Fibroblast of peridontal ligament (primary cell): ENCODE results near the gene PRSS50.

ENCODE experiments used
- DNase-seq: peaks from one replicate; pipeline ENCODE4 v3.0.0-alpha.2; 2010; ENCODE audit errors: extremely low read depth

Gene PRSS50

GRCh38 chr3:46692566-46692990, 25.1 kb downstream of the PRSS50 start:
- no peak for DNase-seq

GRCh38 chr3:46690798-46691197, 26.9 kb downstream of the PRSS50 start:
- no peak for DNase-seq

- DNase-seq: no peak
These were observed 32.2 kb downstream of the PRSS50 start for GRCh38 chr3:46685446-46685845.

GRCh38 chr3:46684891-46685290, 32.8 kb downstream of the PRSS50 start:
- DNase-seq: no peak

GRCh38 chr3:46682974-46683373, 34.7 kb downstream of the PRSS50 start:
- no peak for DNase-seq

GRCh38 chr3:46681856-46682540, 35.7 kb downstream of the PRSS50 start:
- DNase-seq: no peak

GRCh38 chr3:46681387-46681786, 36.3 kb downstream of the PRSS50 start:
- DNase-seq: no peak

- no peak for DNase-seq
These were observed 37.3 kb downstream of the PRSS50 start for GRCh38 chr3:46680298-46680826.

GRCh38 chr3:46679681-46680080, 38.0 kb downstream of the PRSS50 start:
- DNase-seq: no peak

GRCh38 chr3:46678280-46678679, 39.4 kb downstream of the PRSS50 start:
- DNase-seq: no peak

- DNase-seq: no peak
These were observed 40.3 kb downstream of the PRSS50 start for GRCh38 chr3:46677411-46677726.

- DNase-seq: no peak
These were observed 40.9 kb downstream of the PRSS50 start for GRCh38 chr3:46676601-46677410.

GRCh38 chr3:46675843-46676567, 41.7 kb downstream of the PRSS50 start:
- DNase-seq: peak; percentile 43

GRCh38 chr3:46675426-46675825, 42.2 kb downstream of the PRSS50 start:
- no peak for DNase-seq

GRCh38 chr3:46674031-46674845, 43.4 kb downstream of the PRSS50 start:
- DNase-seq: no peak

GRCh38 chr3:46673151-46674030, 44.3 kb downstream of the PRSS50 start:
- no peak for DNase-seq

- DNase-seq: no peak
These were observed 45.3 kb downstream of the PRSS50 start for GRCh38 chr3:46672349-46672695.

- no peak for DNase-seq
These were observed 45.9 kb downstream of the PRSS50 start for GRCh38 chr3:46671541-46672348.

GRCh38 chr3:46670891-46671427, 46.7 kb downstream of the PRSS50 start:
- DNase-seq: no peak
